ENCODE measurements around the gene APOA4.

The APOA4 gene

DNA sequence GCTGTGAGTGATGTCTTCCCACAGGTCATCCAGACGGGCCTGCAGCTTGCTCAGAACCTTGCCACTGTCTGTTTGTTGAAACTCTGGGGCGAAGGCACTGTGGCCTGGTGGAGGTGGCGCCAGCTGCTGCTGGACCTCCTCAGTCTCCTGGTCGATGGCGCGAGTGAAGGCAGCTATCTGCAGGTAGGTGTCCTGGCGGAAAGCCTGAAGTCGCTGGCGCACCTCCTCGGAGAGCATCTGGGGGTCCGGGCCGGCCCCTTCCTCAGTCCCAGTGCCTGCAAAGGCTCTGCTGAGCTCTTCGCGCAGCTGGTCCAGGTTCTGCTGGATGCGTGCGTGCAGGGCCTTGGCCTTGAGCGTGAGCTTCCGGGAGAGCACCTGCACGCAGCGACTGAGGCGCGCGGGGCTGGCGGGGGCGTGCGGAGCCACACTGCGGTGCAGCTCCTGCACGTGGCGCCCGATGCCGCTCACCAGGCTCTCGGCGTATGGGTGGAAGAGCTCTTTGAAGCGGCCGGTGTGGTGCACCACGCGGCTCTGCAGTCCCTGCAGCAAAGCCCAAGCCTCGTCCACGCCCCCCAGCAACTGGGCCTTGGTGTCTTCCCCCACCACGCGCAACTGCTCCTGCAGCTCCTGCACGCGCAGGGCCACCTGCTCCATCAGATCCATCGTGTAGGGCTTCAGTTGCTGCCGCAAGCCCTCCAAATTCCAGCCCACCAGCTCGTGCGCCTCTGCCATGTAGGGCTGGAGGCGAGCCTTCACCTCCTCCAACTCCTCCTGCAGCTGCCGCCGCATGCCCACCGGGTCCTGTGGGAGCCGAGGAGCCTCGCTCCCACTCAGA, 32.7 kb downstream of the APOA4 start (continued):
- TF ChIP-seq ZNF10 (tag by site-specific recombination; IDR thresholded peaks at IDR 0.05), result no peak
- TF ChIP-seq ZNF324 (tag by site-specific recombination; IDR thresholded peaks at IDR 0.05), result no peak
- no peak for TF ChIP-seq ZNF560 (tag by site-specific recombination; IDR thresholded peaks at IDR 0.05; ENCODE audit: borderline replicate concordance)

GRCh38 chr11:116788975-116789374, 34.1 kb downstream of the APOA4 start:
- TF ChIP-seq ZNF529 (tag by site-specific recombination; IDR thresholded peaks at IDR 0.05; ENCODE audit: insufficient replicate concordance) (no peak), ZNF692 (tag by site-specific recombination; IDR thresholded peaks at IDR 0.05) (no peak), ZBTB44 (tag by site-specific recombination; IDR thresholded peaks at IDR 0.05) (no peak), ZNF302 (tag by site-specific recombination; IDR thresholded peaks at IDR 0.05; ENCODE audit: low read depth) (no peak), ZNF184 (tag by site-specific recombination; IDR thresholded peaks at IDR 0.05) (no peak), ZNF175 (tag by site-specific recombination; IDR thresholded peaks at IDR 0.05) (no peak), ZNF830 (tag by site-specific recombination; IDR thresholded peaks at IDR 0.05; ENCODE audit: low read depth) (no peak), ZNF37A (tag by site-specific recombination; IDR thresholded peaks at IDR 0.05) (no peak), ZSCAN30 (tag by site-specific recombination; IDR thresholded peaks at IDR 0.05) (no peak), ZNF214 (tag by site-specific recombination; IDR thresholded peaks at IDR 0.05; ENCODE audit: borderline replicate concordance) (no peak), ZBTB1 (tag by site-specific recombination; IDR thresholded peaks at IDR 0.05) (no peak)
- TF ChIP-seq, protein P1, sequence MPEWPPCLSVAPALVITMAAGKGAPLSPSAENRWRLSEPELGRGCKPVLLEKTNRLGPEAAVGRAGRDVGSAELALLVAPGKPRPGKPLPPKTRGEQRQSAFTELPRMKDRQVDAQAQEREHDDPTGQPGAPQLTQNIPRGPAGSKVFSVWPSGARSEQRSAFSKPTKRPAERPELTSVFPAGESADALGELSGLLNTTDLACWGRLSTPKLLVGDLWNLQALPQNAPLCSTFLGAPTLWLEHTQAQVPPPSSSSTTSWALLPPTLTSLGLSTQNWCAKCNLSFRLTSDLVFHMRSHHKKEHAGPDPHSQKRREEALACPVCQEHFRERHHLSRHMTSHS (tag by site-specific recombination; IDR thresholded peaks at IDR 0.05), result no peak
- TF ChIP-seq, protein P2, sequence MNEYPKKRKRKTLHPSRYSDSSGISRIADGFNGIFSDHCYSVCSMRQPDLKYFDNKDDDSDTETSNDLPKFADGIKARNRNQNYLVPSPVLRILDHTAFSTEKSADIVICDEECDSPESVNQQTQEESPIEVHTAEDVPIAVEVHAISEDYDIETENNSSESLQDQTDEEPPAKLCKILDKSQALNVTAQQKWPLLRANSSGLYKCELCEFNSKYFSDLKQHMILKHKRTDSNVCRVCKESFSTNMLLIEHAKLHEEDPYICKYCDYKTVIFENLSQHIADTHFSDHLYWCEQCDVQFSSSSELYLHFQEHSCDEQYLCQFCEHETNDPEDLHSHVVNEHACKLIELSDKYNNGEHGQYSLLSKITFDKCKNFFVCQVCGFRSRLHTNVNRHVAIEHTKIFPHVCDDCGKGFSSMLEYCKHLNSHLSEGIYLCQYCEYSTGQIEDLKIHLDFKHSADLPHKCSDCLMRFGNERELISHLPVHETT (tag by site-specific recombination; IDR thresholded peaks at IDR 0.05), result no peak
- POLR2A ChIA-PET, result interaction anchor here (2.0 kb wide), 1 partner anchor 47 kb away, joined by 7 read pairs; no protein-coding TSS in a partner anchor
- H3K4me3 ChIP-seq (ENCODE audit: low read depth, low read length), result no peak overlapping the region

GRCh38 chr11:116788534-116788933, 34.6 kb downstream of the APOA4 start:
- H3K4me3 ChIP-seq (ENCODE audit: low read depth, low read length), result peak overlapping the region; percentile 81
- no peaks in the 10 kb centered on the region for H3K4me1 ChIP-seq (ENCODE audit: control insufficient read depth, insufficient read depth, low read length)
- no peak overlapping the region for H3K27ac ChIP-seq (ENCODE audit: extremely low read depth, low read depth, low read length)
- CTCF ChIA-PET, result interaction anchor here (0.6 to 6.9 kb wide), 4 partner anchors 47 to 533 kb away, joined by 4 to 89 read pairs (median 10); no protein-coding TSS in a partner anchor
- no peaks in the 10 kb centered on the region for H3K9me3 ChIP-seq (ENCODE audit: control insufficient read depth, insufficient read depth, low read depth, low read length)
- H3K36me3 ChIP-seq (ENCODE audit: control insufficient read depth in 2 of 2, insufficient read depth in 1 of 2, low read length in 2 of 2), result peaks cover 0 to 35% of the 10 kb centered on the region in 2 experiments; a peak in 1 of 3 replicates
- POLR2A ChIA-PET, result interaction anchor here (2.0 to 2.6 kb wide), 2 partner anchors 15 to 47 kb away, joined by 7 to 14 read pairs; partner anchors contain the start of gene BUD13
- TF ChIP-seq ZSCAN23 (tag by site-specific recombination; IDR thresholded peaks at IDR 0.05) (no peak), KLF7 (tag by site-specific recombination; IDR thresholded peaks at IDR 0.05; ENCODE audit: borderline replicate concordance) (no peak), ZBTB17 (tag by site-specific recombination; IDR thresholded peaks at IDR 0.05) (no peak), ZNF239 (tag by site-specific recombination; IDR thresholded peaks at IDR 0.05) (no peak), GLIS2 (tag by site-specific recombination; IDR thresholded peaks at IDR 0.05) (no peak), ZNF777 (tag by site-specific recombination; IDR thresholded peaks at IDR 0.05; ENCODE audit: borderline replicate concordance) (no peak; the same call in 1 of the 2 replicates), SALL2 (tag by site-specific recombination; IDR thresholded peaks at IDR 0.05; ENCODE audit: borderline replicate concordance) (no peak), ZNF521 (tag by site-specific recombination; IDR thresholded peaks at IDR 0.05) (no peak), GLI2 (tag by site-specific recombination; IDR thresholded peaks at IDR 0.05; ENCODE audit: borderline replicate concordance, low read depth) (no peak), ZNF10 (tag by site-specific recombination; IDR thresholded peaks at IDR 0.05) (no peak), ZNF549 (tag by site-specific recombination; IDR thresholded peaks at IDR 0.05) (no peak), ZNF747 (tag by site-specific recombination; IDR thresholded peaks at IDR 0.05) (no peak), BCL11B (tag by site-specific recombination; IDR thresholded peaks at IDR 0.05; ENCODE audit: low read depth) (no peak)

More at GRCh38 chr11:116788975-116789374, 34.1 kb downstream of the APOA4 start:
- H3K9me3 ChIP-seq (ENCODE audit: control insufficient read depth, insufficient read depth, low read depth, low read length), result no peaks in the 10 kb centered on the region
- H3K36me3 ChIP-seq (ENCODE audit: control insufficient read depth in 2 of 2, insufficient read depth in 1 of 2, low read length in 2 of 2), result peaks cover 0 to 31% of the 10 kb centered on the region in 2 experiments; a peak in 1 of 3 replicates
- no peak overlapping the region for H3K27ac ChIP-seq (ENCODE audit: extremely low read depth, low read depth, low read length)
- CTCF ChIA-PET, result interaction anchor here (0.7 to 6.9 kb wide), 6 partner anchors 9 to 532 kb away, joined by 4 to 89 read pairs (median 15); no protein-coding TSS in a partner anchor
- no peaks in the 10 kb centered on the region for H3K4me1 ChIP-seq (ENCODE audit: control insufficient read depth, insufficient read depth, low read length)
